ENCODE measurements around the gene BORCS6. TPM values are rescaled to one million over a fixed set of nuclear protein-coding genes. Genes with fewer than 3 reads are reported as not detected.

The BORCS6 gene
- total RNA-seq, 1 donor = 9.4 TPM

- Histone ChIP-seq H3K9me3 (ENCODE audit: low read depth, low read length) (no peaks in the 10 kb centered on the region), H3K79me2 (ENCODE audit: insufficient read depth, low read length) (peaks cover 36% of the 10 kb centered on the region), H3K27me3 (ENCODE audit: insufficient read depth, low read length) (no peaks in the 10 kb centered on the region), H3K36me3 (ENCODE audit: insufficient read depth, low read length) (peaks cover 13% of the 10 kb centered on the region), H3K4me3 (ENCODE audit: insufficient read depth, low read length) (peak overlapping the region; percentile 83), H3K27ac (ENCODE audit: low read depth, low read length) (peak overlapping the region; percentile 100), H3K4me1 (ENCODE audit: insufficient read depth, low read length) (peaks cover 56% of the 10 kb centered on the region), H3K4me2 (ENCODE audit: insufficient read depth, low read length) (peak overlapping the region; percentile 92), H2AFZ (ENCODE audit: low read length) (no peak overlapping the region), H4K20me1 (ENCODE audit: insufficient read depth, low read length) (peaks cover 14% of the 10 kb centered on the region)
- peak; percentile 17 for DNase-seq (ENCODE audit: insufficient read length, low spot score, missing footprints)
- no peak for TF ChIP-seq CTCF (IDR thresholded peaks at IDR 0.05; ENCODE audit: extremely low read depth, low read depth, low read length)
Observed at GRCh38 chr17:8155231-8155995, 34.6 kb downstream of the BORCS6 start.

DNA sequence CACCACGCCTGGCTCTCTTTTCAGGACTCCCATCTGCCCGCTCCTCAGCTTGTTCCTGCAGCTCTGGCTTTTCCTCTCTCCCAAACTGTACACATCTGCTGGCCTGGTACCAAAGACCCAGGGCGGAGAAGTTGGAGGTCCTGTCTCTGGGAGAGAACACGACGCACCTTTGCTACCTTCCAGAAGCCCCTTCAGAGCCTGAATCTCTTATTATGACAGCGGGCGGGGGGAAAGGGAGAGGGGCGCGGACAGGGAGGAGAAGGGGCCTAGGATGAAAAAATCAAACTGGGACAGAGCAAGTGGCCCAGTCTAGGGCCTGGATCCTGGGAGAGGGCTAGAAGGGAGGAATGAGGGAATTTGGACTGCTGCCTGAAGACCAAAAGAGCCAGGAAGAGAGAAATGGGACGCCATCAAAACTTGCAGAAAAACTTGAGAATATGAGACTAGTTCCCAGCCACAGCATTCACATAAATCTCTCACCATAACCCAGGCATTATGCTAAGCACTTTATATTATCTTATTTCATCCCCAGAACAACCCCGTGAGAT lies 35.3 kb downstream of the BORCS6 start:
- peaks cover 39% of the 10 kb centered on the region for H3K79me2 ChIP-seq (ENCODE audit: insufficient read depth, low read length)
- peaks cover 19% of the 10 kb centered on the region for H4K20me1 ChIP-seq (ENCODE audit: insufficient read depth, low read length)
- peak overlapping the region; percentile 92 for H3K4me2 ChIP-seq (ENCODE audit: insufficient read depth, low read length)
- H2AFZ ChIP-seq (ENCODE audit: low read length) = no peak overlapping the region
- TF ChIP-seq CTCF (IDR thresholded peaks at IDR 0.05; ENCODE audit: extremely low read depth, low read depth, low read length) = no peak
- peaks cover 15% of the 10 kb centered on the region for H3K36me3 ChIP-seq (ENCODE audit: insufficient read depth, low read length)
- H3K4me3 ChIP-seq (ENCODE audit: insufficient read depth, low read length) = peak overlapping the region; percentile 83
- no peaks in the 10 kb centered on the region for H3K9me3 ChIP-seq (ENCODE audit: low read depth, low read length)
- peak; percentile 5 for DNase-seq (ENCODE audit: insufficient read length, low spot score, missing footprints)
- no peaks in the 10 kb centered on the region for H3K27me3 ChIP-seq (ENCODE audit: insufficient read depth, low read length)
- H3K27ac ChIP-seq (ENCODE audit: low read depth, low read length) = peak overlapping the region; percentile 100
- H3K4me1 ChIP-seq (ENCODE audit: insufficient read depth, low read length) = peaks cover 56% of the 10 kb centered on the region

- Histone ChIP-seq H3K4me3 (ENCODE audit: insufficient read depth, low read length) (peak overlapping the region; percentile 83), H3K36me3 (ENCODE audit: insufficient read depth, low read length) (peaks cover 15% of the 10 kb centered on the region), H3K27me3 (ENCODE audit: insufficient read depth, low read length) (no peaks in the 10 kb centered on the region), H3K79me2 (ENCODE audit: insufficient read depth, low read length) (peaks cover 36% of the 10 kb centered on the region), H3K4me1 (ENCODE audit: insufficient read depth, low read length) (peaks cover 56% of the 10 kb centered on the region), H4K20me1 (ENCODE audit: insufficient read depth, low read length) (peaks cover 18% of the 10 kb centered on the region), H3K4me2 (ENCODE audit: insufficient read depth, low read length) (peak overlapping the region; percentile 92), H3K27ac (ENCODE audit: low read depth, low read length) (peak overlapping the region; percentile 100), H3K9me3 (ENCODE audit: low read depth, low read length) (no peaks in the 10 kb centered on the region), H2AFZ (ENCODE audit: low read length) (no peak overlapping the region)
- peak; percentile 99 for DNase-seq (ENCODE audit: insufficient read length, low spot score, missing footprints)
- no peak for TF ChIP-seq CTCF (IDR thresholded peaks at IDR 0.05; ENCODE audit: extremely low read depth, low read depth, low read length)
Observed at GRCh38 chr17:8153957-8154607, 35.9 kb downstream of the BORCS6 start.

DNA sequence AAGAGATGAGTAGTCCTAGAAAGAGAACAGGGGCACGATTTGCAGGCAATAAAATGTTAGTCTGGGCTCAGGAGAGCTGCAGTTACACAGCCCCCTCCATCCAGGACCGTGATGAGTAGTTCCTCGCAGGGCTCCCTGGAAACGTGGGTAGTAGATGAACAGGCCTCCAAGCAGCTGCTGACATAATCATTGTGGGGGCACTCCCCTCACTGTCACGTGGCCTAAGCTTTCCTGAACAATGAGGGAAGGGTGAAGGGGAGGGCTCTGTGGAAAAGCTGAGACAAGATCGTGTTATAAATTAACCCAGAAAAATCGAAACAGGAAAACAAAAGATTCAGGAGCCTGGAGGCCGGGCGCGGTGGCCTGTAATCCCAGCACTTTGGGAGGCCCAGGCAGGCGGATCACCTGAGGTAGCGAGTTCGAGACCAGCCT lies 36.4 kb downstream of the BORCS6 start:
- H3K4me2 ChIP-seq (ENCODE audit: insufficient read depth, low read length) = peak overlapping the region; percentile 92
- no peaks in the 10 kb centered on the region for H3K9me3 ChIP-seq (ENCODE audit: low read depth, low read length)
- H3K27me3 ChIP-seq (ENCODE audit: insufficient read depth, low read length) = no peaks in the 10 kb centered on the region
- H3K4me1 ChIP-seq (ENCODE audit: insufficient read depth, low read length) = peaks cover 54% of the 10 kb centered on the region
- H3K27ac ChIP-seq (ENCODE audit: low read depth, low read length) = peak overlapping the region; percentile 100
- H2AFZ ChIP-seq (ENCODE audit: low read length) = no peak overlapping the region
- TF ChIP-seq CTCF (IDR thresholded peaks at IDR 0.05; ENCODE audit: extremely low read depth, low read depth, low read length) = no peak
- H3K4me3 ChIP-seq (ENCODE audit: insufficient read depth, low read length) = peak overlapping the region; percentile 79
- H4K20me1 ChIP-seq (ENCODE audit: insufficient read depth, low read length) = peaks cover 19% of the 10 kb centered on the region
- peak; percentile 98 for DNase-seq (ENCODE audit: insufficient read length, low spot score, missing footprints)
- H3K79me2 ChIP-seq (ENCODE audit: insufficient read depth, low read length) = peaks cover 36% of the 10 kb centered on the region
- peaks cover 20% of the 10 kb centered on the region for H3K36me3 ChIP-seq (ENCODE audit: insufficient read depth, low read length)
